A549 (cell line): ENCODE results near the gene KLHL15. TPM values are rescaled to one million over a fixed set of nuclear protein-coding genes. Genes with fewer than 3 reads are reported as not detected.
"Not testable (repeated sequence)": the region's sequence is repeated elsewhere in the genome, so short reads cannot be mapped to it uniquely, and the experiment has no call there.

ENCODE experiments used
- ATAC-seq, 2 experiments: fragments of 200-7000 bp in 1 of 2; fragments of >200 bp in 1 of 2; cut with Nextera tagmentation in 1 of 2; cut with Tn5 transposase in 1 of 2; 3 replicates each; pipeline versions ENCODE4 v1.8.0 to v1.9.1; 2018 to 2020; ENCODE audit warnings: mild to moderate bottlenecking in 1 of 2, moderate library complexity in 1 of 2
- CTCF ChIA-PET: fragments of 300-600 bp; sonication (Branson Sonifier 250); formaldehyde crosslinking; extraction: SDS; loops from one replicate; lab custom pipeline; 2021; ENCODE audit warnings: antibody characterized with exemption, inconsistent platforms; lab: Yijun Ruan, JAX
- POLR2A ChIA-PET: fragments of 350-600 bp; formaldehyde crosslinking; extraction: SDS; loops from one replicate; lab custom pipeline; 2021; ENCODE audit warnings: antibody characterized with exemption, inconsistent platforms; lab: Yijun Ruan, JAX
- DNase-seq, 2 experiments: peaks; one replicate each; pipeline versions ENCODE4 v3.0.0 to v3.0.0-alpha.2; 2011 to 2016; ENCODE audit warnings: low read depth in 1 of 2, low spot score in 1 of 2
- FAIRE-seq: peaks from 2 replicates; lab custom pipeline; 2011; peaks lifted over from hg19 to GRCh38; lab: Jason Lieb, UNC
- H3K27ac ChIP-seq, 2 experiments: fragments of >200 bp; sonication (Bioruptor Twin); formaldehyde crosslinking; 3 replicates each; pipeline ENCODE4 v1.5.1; 2016 to 2017
- H3K4me1 ChIP-seq: fragments of >200 bp; sonication (Bioruptor Twin); formaldehyde crosslinking; 3 replicates; pipeline ENCODE4 v1.6.1; 2016
- H3K4me2 ChIP-seq: fragments of >200 bp; sonication (Bioruptor Twin); formaldehyde crosslinking; 3 replicates; pipeline ENCODE4 v1.6.1; 2016
- H3K4me3 ChIP-seq: fragments of >200 bp; sonication (Bioruptor Twin); formaldehyde crosslinking; 3 replicates; pipeline ENCODE4 v1.5.1; 2016
- H3K9me3 ChIP-seq: fragments of >200 bp; sonication (Bioruptor Twin); formaldehyde crosslinking; 3 replicates; pipeline ENCODE4 v1.6.1; 2016
- BCL3 ChIP-seq: fragments of >200 bp; sonication (Bioruptor Twin); formaldehyde crosslinking; IDR thresholded peaks from 3 replicates; pipeline ENCODE4 v1.6.1; 2016
- BHLHE40 ChIP-seq: IDR thresholded peaks from 2 replicates; pipeline ENCODE4 v1.6.1; 2012; ENCODE audit warnings: low read depth, low read length, inconsistent platforms
- CEBPB ChIP-seq, 2 experiments: fragments of >200 bp in 1 of 2; sonication (Bioruptor Twin) in 1 of 2; formaldehyde crosslinking in 1 of 2; IDR thresholded peaks; 2 replicates each; pipeline ENCODE4 v1.6.1; 2012 to 2016
- CTCF ChIP-seq: fragments of >200 bp; sonication (Bioruptor Twin); formaldehyde crosslinking; IDR thresholded peaks from 3 replicates; pipeline ENCODE4 v1.5.1; 2016
- EHF ChIP-seq: fragments of 250-450 bp; sonication (Bioruptor Pico); IDR thresholded peaks from 2 replicates; pipeline ENCODE4 v1.5.0; 2020; ENCODE audit warnings: mild to moderate bottlenecking
- EHMT2 ChIP-seq: fragments of 200-600 bp; sonication (generic); IDR thresholded peaks from 2 replicates; pipeline ENCODE4 v1.6.1; 2016; ENCODE audit warnings: antibody characterized with exemption, low read depth, mild to moderate bottlenecking, moderate library complexity
- ESRRA ChIP-seq: fragments of 150-350 bp; IDR thresholded peaks from 2 replicates; pipeline ENCODE4 v1.6.1; 2014; ENCODE audit warnings: mild to moderate bottlenecking, low read length, borderline replicate concordance
- FOSB ChIP-seq: fragments of 250-450 bp; sonication (Bioruptor Pico); IDR thresholded peaks from 2 replicates; pipeline ENCODE4 v1.5.0; 2020; ENCODE audit warnings: mild to moderate bottlenecking, moderate library complexity
- HDAC2 ChIP-seq: fragments of 200-600 bp; sonication (generic); IDR thresholded peaks from 2 replicates; pipeline ENCODE4 v1.6.1; 2016
- HMGXB4 ChIP-seq: fragments of 250-450 bp; sonication (Bioruptor Pico); IDR thresholded peaks from 2 replicates; pipeline ENCODE4 v1.5.0; 2021; ENCODE audit warnings: mild to moderate bottlenecking, moderate library complexity, borderline replicate concordance
- KDM5A ChIP-seq: fragments of 200-600 bp; sonication (generic); IDR thresholded peaks from 2 replicates; pipeline ENCODE4 v1.6.1; 2016; ENCODE audit warnings: antibody characterized with exemption, mild to moderate bottlenecking
- MAFK ChIP-seq: fragments of 450-650 bp; IDR thresholded peaks from 2 replicates; pipeline ENCODE4 v1.6.1; 2014; ENCODE audit not compliant: partially characterized antibody
- MAZ ChIP-seq: fragments of 150-350 bp; IDR thresholded peaks from 2 replicates; pipeline ENCODE4 v1.6.1; 2014; ENCODE audit warnings: antibody characterized with exemption, low read depth, low read length, borderline replicate concordance
- NPAS2 ChIP-seq: fragments of 250-450 bp; sonication (Bioruptor Pico); IDR thresholded peaks from 2 replicates; pipeline ENCODE4 v1.8.0; 2022; ENCODE audit warnings: mild to moderate bottlenecking, moderate library complexity, borderline replicate concordance
- PBX3 ChIP-seq: IDR thresholded peaks from 2 replicates; pipeline ENCODE4 v1.6.1; 2012
- POLR2A ChIP-seq: IDR thresholded peaks from 2 replicates; pipeline ENCODE4 v1.6.1; 2012; ENCODE audit warnings: mild to moderate bottlenecking, low read length
- RARB ChIP-seq: fragments of 250-450 bp; sonication (Bioruptor Pico); IDR thresholded peaks from 2 replicates; pipeline ENCODE4 v1.8.0; 2021; ENCODE audit warnings: mild to moderate bottlenecking, moderate library complexity
- REST ChIP-seq: fragments of 200-600 bp; sonication (generic); IDR thresholded peaks from 2 replicates; pipeline ENCODE4 v1.6.1; 2016; ENCODE audit warnings: antibody characterized with exemption, mild to moderate bottlenecking, moderate library complexity
- RNF2 ChIP-seq: fragments of 200-600 bp; sonication (generic); IDR thresholded peaks from 2 replicates; pipeline ENCODE4 v1.6.1; 2016; ENCODE audit warnings: low read depth, mild to moderate bottlenecking, antibody characterized with exemption, moderate library complexity, borderline replicate concordance
- SREBF2 ChIP-seq: fragments of 450-650 bp; IDR thresholded peaks from 2 replicates; pipeline ENCODE4 v1.6.1; 2014; ENCODE audit warnings: mild to moderate bottlenecking, moderate library complexity
- USF2 ChIP-seq: fragments of 450-650 bp; IDR thresholded peaks from 2 replicates; pipeline ENCODE4 v1.6.1; 2014; ENCODE audit warnings: antibody characterized with exemption
- ZC3H11A ChIP-seq: fragments of 450-650 bp; IDR thresholded peaks from 2 replicates; pipeline ENCODE4 v1.6.1; 2014; ENCODE audit warnings: antibody characterized with exemption, mild to moderate bottlenecking
- WGBS: methylation state at CpG from one replicate; pipeline ENCODE4 v1.1.6; 2017; ENCODE audit errors: missing lambda C conversion rate; 5-methylcytosine and 5-hydroxymethylcytosine counted together
- polyA plus RNA-seq, 4 experiments: library from polyadenylated mRNA; depleted of rRNA in 3 of 4; stranded (reverse); fragments of >200 nt; fragmentation: RNase III in 1 of 4; extraction: RNeasy Plus Mini Kit Qiagen cat#74134 plus additional on column Dnase treatment in 1 of 4; gene quantifications; 2 replicates in 3 of 4; 3 replicates in 1 of 4; pipeline ENCODE4 v1.2.3, GENCODE V29; 2011 to 2017

The KLHL15 gene
- polyA plus RNA-seq, 2 of the 4 experiments (the other 2 are of a cell fraction): 6.4 to 15.0 TPM

GRCh38 chrX:24054182-24055042 is 27.4 kb upstream of the KLHL15 start, which contains the start of gene EIF2S3 (continued):
- TF ChIP-seq CTCF (peak; percentile 71), HMGXB4 (CRISPR knock-in tag) (no peak), ZC3H11A (no peak), USF2 (no peak), SREBF2 (no peak), MAZ (0 out of 2 replicates have a peak, but pooled peaks have one; percentile 43), EHF (CRISPR knock-in tag) (no peak), BCL3 (0 out of 3 replicates have a peak, but pooled peaks have one; percentile 31), REST (no peak), ESRRA (no peak), MAFK (no peak), RNF2 (no peak), PBX3 (no peak), EHMT2 (no peak), HDAC2 (no peak), KDM5A (no peak), CEBPB (IDR thresholded peaks at IDR 0.05) (peak in 1 of 2 experiments; percentile 96; a peak in 3 of 4 replicates), RARB (CRISPR knock-in tag) (no peak), POLR2A (peak; percentile 67), BHLHE40 (peak; percentile 84), FOSB (CRISPR knock-in tag) (no peak), NPAS2 (CRISPR knock-in tag) (no peak)
- TF ChIP-seq, all 56 proteins: peak for 14

- H3K4me1 ChIP-seq, FAIRE-seq, ATAC-seq, H3K9me3 ChIP-seq, POLR2A ChIA-PET, DNase-seq, H3K4me2 ChIP-seq, H3K4me3 ChIP-seq, H3K27ac ChIP-seq: not testable (repeated sequence)
- CTCF ChIA-PET: interaction anchor here (1.7 to 2.6 kb wide), 3 partner anchors 10 to 143 kb away, joined by 3 to 10 read pairs (median 6); partner anchors contain the start of genes APOO, CXorf58 and KLHL15
- 84% methylated on average over 23 of the region's 26 CpGs for WGBS
Measured at GRCh38 chrX:24050522-24051318, 23.7 kb upstream of the KLHL15 start.

GRCh38 chrX:24049643-24050042 is 22.7 kb upstream of the KLHL15 start:
- H3K4me2 ChIP-seq, POLR2A ChIA-PET, DNase-seq, ATAC-seq, FAIRE-seq, H3K4me1 ChIP-seq, H3K4me3 ChIP-seq, H3K27ac ChIP-seq, H3K9me3 ChIP-seq: not testable (repeated sequence)
- WGBS: 92% methylated on average over 6 of the region's 24 CpGs
- CTCF ChIA-PET: interaction anchor here (0.9 to 2.6 kb wide), 3 partner anchors 9 to 142 kb away, joined by 3 to 10 read pairs (median 6); partner anchors contain the start of genes CXorf58 and KLHL15
